NB4 (cell line): Measurements from ENCODE around the gene NIPAL3.

Experiments
- MYC ChIP-seq: IDR thresholded peaks from 2 replicates; pipeline ENCODE4 v1.6.1; 2011; ENCODE audit warnings: low read depth, low read length
- POLR2A ChIP-seq: IDR thresholded peaks from 2 replicates; pipeline ENCODE4 v1.6.1; 2011; ENCODE audit warnings: mild to moderate bottlenecking; ENCODE audit not compliant: insufficient read length; ENCODE audit errors: extremely low read depth
- TF ChIP-seq, protein P1 (sequence below): IDR thresholded peaks from one replicate; pipeline ENCODE4 v1.5.1; 2012; ENCODE audit warnings: low read depth, low read length

- TF ChIP-seq MYC = no peak
- TF ChIP-seq, protein P1, sequence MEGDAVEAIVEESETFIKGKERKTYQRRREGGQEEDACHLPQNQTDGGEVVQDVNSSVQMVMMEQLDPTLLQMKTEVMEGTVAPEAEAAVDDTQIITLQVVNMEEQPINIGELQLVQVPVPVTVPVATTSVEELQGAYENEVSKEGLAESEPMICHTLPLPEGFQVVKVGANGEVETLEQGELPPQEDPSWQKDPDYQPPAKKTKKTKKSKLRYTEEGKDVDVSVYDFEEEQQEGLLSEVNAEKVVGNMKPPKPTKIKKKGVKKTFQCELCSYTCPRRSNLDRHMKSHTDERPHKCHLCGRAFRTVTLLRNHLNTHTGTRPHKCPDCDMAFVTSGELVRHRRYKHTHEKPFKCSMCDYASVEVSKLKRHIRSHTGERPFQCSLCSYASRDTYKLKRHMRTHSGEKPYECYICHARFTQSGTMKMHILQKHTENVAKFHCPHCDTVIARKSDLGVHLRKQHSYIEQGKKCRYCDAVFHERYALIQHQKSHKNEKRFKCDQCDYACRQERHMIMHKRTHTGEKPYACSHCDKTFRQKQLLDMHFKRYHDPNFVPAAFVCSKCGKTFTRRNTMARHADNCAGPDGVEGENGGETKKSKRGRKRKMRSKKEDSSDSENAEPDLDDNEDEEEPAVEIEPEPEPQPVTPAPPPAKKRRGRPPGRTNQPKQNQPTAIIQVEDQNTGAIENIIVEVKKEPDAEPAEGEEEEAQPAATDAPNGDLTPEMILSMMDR = no peak
- TF ChIP-seq POLR2A = no peak
Measured at GRCh38 chr1:24438423-24438901, 22.9 kb downstream of the NIPAL3 start.
